ENCODE measurements around the gene LPIN1.
"Not testable (repeated sequence)": the region's sequence is repeated elsewhere in the genome, so short reads cannot be mapped to it uniquely, and the experiment has no call there.

LPIN1 gene

GRCh38 chr2:11820650-11821049 lies 74.2 kb downstream of the LPIN1 start:
- Histone ChIP-seq H3K4me3 (ENCODE audit: low read depth, low read length) (no peak overlapping the region), H3K36me3 (peaks cover 80% of the 10 kb centered on the region), H3K27me3 (ENCODE audit: insufficient read depth, low read depth, severe bottlenecking) (no peaks in the 10 kb centered on the region), H3K27ac (no peak overlapping the region), H3K9me3 (ENCODE audit: severe bottlenecking) (no peaks in the 10 kb centered on the region)
- no peak for TF ChIP-seq CTCF (IDR thresholded peaks at IDR 0.05; ENCODE audit: low read depth, low read length)
- DNase-seq, result no peak

GRCh38 chr2:11821705-11822104 lies 75.3 kb downstream of the LPIN1 start:
- no peaks in the 10 kb centered on the region for H3K9me3 ChIP-seq (ENCODE audit: severe bottlenecking)
- no peak overlapping the region for H3K4me3 ChIP-seq (ENCODE audit: low read depth, low read length)
- H3K27ac ChIP-seq, result no peak overlapping the region
- no peaks in the 10 kb centered on the region for H3K27me3 ChIP-seq (ENCODE audit: insufficient read depth, low read depth, severe bottlenecking)
- peaks cover 78% of the 10 kb centered on the region for H3K36me3 ChIP-seq
- no peak for TF ChIP-seq CTCF (IDR thresholded peaks at IDR 0.05; ENCODE audit: low read depth, low read length)
- no peak for DNase-seq

- not testable (repeated sequence) for DNase-seq; H3K9me3 ChIP-seq (ENCODE audit: severe bottlenecking); H3K27ac ChIP-seq; H3K4me3 ChIP-seq (ENCODE audit: low read depth, low read length); H3K27me3 ChIP-seq (ENCODE audit: insufficient read depth, low read depth, severe bottlenecking)
- H3K36me3 ChIP-seq, result peaks cover 78% of the 10 kb centered on the region
These were observed 75.9 kb downstream of the LPIN1 start for GRCh38 chr2:11822359-11822745.

- no peak overlapping the region for H3K27ac ChIP-seq
These were observed 76.5 kb downstream of the LPIN1 start for GRCh38 chr2:11822746-11823451.

GRCh38 chr2:11824901-11825828 lies 78.7 kb downstream of the LPIN1 start:
- TF ChIP-seq CTCF (IDR thresholded peaks at IDR 0.05; ENCODE audit: low read depth, low read length), result no peak
- H3K9me3 ChIP-seq (ENCODE audit: severe bottlenecking), result no peaks in the 10 kb centered on the region
- H3K4me3 ChIP-seq (ENCODE audit: low read depth, low read length), result no peak overlapping the region
- no peak for DNase-seq
- no peaks in the 10 kb centered on the region for H3K27me3 ChIP-seq (ENCODE audit: insufficient read depth, low read depth, severe bottlenecking)
- no peak overlapping the region for H3K27ac ChIP-seq
- H3K36me3 ChIP-seq, result peaks cover 60% of the 10 kb centered on the region

More at GRCh38 chr2:11822746-11823451, 76.5 kb downstream of the LPIN1 start:
- Histone ChIP-seq H3K27me3 (ENCODE audit: insufficient read depth, low read depth, severe bottlenecking) (no peaks in the 10 kb centered on the region), H3K9me3 (ENCODE audit: severe bottlenecking) (no peaks in the 10 kb centered on the region), H3K36me3 (peaks cover 74% of the 10 kb centered on the region), H3K4me3 (ENCODE audit: low read depth, low read length) (no peak overlapping the region)
- TF ChIP-seq CTCF (IDR thresholded peaks at IDR 0.05; ENCODE audit: low read depth, low read length), result no peak
- no peak for DNase-seq

GRCh38 chr2:11827547-11827946 lies 81.1 kb downstream of the LPIN1 start:
- H3K27me3 ChIP-seq (ENCODE audit: insufficient read depth, low read depth, severe bottlenecking), result no peaks in the 10 kb centered on the region
- H3K36me3 ChIP-seq, result peaks cover 42% of the 10 kb centered on the region
- no peaks in the 10 kb centered on the region for H3K9me3 ChIP-seq (ENCODE audit: severe bottlenecking)
- H3K4me3 ChIP-seq (ENCODE audit: low read depth, low read length), result no peak overlapping the region
- TF ChIP-seq CTCF (IDR thresholded peaks at IDR 0.05; ENCODE audit: low read depth, low read length), result no peak
- no peak for DNase-seq
- H3K27ac ChIP-seq, result no peak overlapping the region
